Hematopoietic multipotent progenitor cell treated with erythropoietin and hydrocortisone succinate and interleukin-3 and kit ligand, for 15 days (in vitro differentiated cells): ENCODE results near the gene RGN.
"Not testable (repeated sequence)": the region's sequence is repeated elsewhere in the genome, so short reads cannot be mapped to it uniquely, and the experiment has no call there.

Experiments used
- DNase-seq: peaks from one replicate; pipeline ENCODE4 v3.0.0-alpha.2; 2015; ENCODE audit warnings: low spot score

The RGN gene

DNA sequence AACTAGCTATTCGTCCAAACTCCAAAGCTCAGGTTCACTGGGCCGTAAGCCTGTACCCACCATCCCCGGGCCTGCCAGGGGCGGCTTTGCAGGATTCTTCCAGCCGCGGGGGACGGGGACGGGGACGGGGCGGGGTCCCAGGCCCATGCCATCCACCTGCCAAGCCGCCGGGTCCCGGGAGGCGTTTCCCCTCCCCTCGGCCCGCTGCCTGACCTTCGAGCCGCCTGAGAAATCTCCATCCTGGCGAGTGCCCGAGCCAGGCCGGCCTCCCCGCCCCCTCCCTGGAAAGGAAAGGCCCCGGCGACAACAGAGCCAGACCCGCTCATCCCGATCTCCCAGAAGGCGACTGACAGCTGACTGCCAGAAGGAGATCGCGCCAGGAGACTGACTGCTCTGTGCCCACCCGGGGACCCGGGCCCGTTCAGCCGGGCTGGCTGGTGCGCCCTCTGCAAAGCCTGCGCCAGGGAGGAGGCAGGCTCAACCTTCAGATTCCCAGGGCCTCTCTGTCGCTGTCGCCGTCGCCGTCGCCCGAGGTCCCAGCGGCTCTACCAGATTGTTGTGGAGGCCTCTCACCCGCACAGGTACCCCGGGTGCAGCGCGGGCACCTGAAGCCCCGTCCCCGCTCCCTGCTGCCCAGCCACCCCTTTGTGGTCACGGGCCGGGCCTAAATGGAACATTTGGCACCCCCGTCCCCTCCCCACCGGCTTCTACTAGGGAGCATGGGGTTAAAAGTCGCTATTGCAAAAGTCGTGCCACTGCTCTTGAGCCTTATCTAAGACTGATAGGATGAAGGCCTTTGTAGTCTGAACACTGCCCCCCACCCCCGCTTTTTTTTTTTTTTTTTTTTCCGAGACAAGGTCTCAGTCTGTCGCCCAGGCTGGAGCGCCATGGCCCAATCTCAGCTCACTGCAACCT lies at the start of gene RGN:
RGN (plus strand) TSS at position 315 of the 915 bp plus-strand sequence. CDS start 2,702 bp downstream, outside the sequence.
- DNase-seq: no peak

- DNase-seq: peak; percentile 49
These were observed 47.9 kb upstream of the RGN start for GRCh38 chrX:47030339-47030738.

- no peak for DNase-seq
These were observed 30.3 kb upstream of the RGN start for GRCh38 chrX:47047989-47048388.

DNA sequence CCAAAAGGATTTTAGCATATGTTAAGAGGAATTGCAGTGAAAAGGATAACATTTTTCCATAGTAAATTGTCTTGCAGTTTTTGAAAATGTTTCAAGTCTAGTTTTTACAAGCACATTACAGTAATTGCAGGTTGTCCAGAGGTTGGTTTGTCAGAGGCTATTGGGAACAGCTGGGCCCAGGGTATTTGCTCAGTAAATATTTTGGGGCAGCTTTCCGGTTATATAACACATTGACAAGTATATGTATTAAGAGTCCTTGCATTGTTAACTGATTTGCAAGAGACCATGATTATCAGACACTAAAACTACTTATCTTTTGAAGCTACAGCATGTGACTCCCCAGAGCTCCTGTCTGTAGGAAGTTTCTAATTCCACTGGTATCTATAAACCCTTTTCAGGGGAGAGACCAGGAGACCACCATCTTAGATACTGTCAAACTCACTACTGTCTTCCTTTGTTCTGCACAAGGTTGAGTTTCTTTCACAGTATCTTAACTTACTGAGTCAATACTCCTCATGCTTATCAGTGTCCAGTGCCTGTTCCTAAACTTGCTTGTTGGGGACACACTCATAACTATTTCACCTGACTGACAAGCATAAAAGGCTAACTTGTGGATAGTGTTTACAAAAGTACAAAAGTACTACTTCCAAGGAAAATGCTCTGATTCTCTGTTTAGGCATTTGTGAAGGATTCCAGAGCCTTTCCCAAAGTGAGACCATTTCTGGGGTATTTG lies 18.9 kb upstream of the RGN start:
- DNase-seq: no peak

GRCh38 chrX:47060708-47061107 lies 17.5 kb upstream of the RGN start:
- DNase-seq: no peak

- DNase-seq: no peak
These were observed 16.9 kb upstream of the RGN start for GRCh38 chrX:47061238-47061919.

GRCh38 chrX:47063179-47063578 lies 15.1 kb upstream of the RGN start:
- DNase-seq: no peak

GRCh38 chrX:47068214-47068613 lies 10.0 kb upstream of the RGN start:
- no peak for DNase-seq

GRCh38 chrX:47068720-47069119 lies 9.5 kb upstream of the RGN start:
- DNase-seq: no peak

GRCh38 chrX:47080215-47080914 lies 2.1 kb downstream of the RGN start:
- no peak for DNase-seq

DNA sequence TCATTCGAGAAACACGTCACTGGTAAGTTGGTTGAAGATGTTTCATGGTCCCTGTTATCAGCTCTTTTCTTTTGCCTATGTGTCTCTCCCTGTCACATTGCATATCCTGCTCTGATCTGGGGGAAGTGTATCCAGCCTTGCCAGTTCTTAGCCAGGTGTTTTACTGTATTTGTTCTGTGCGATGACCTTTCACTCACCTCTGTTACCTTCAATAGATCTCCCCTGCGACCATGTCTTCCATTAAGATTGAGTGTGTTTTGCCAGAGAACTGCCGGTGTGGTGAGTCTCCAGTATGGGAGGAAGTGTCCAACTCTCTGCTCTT lies 2.6 kb downstream of the RGN start:
- DNase-seq: no peak

DNA sequence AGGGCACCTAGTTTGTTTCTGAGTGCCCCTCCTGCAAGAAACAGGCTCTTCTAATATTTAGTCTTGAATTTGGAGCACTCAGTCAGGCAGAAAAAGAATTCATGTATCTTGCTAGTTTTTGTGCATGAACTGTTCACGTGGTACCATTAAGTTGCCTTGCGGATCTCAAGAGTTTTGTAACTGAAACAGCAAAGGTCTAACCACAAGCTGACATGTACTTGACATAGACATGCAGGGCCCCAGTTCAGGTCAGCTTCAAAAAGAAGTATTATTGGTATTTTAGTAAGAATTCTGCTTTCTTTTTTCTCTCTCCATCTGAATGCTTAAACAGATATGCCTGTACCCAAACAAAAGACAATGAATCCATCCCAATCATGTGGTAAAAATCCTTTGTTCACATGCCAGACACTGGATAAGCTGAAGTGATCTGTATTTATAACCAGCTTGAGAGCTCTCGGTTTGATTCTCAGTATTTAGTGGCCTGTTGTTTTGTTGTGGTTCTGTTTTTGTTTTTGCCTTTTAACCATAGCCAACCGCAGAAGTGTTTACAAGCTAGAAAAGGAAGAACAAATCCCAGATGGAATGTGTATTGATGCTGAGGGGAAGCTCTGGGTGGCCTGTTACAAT lies 13.0 kb downstream of the RGN start:
- no peak for DNase-seq

DNA sequence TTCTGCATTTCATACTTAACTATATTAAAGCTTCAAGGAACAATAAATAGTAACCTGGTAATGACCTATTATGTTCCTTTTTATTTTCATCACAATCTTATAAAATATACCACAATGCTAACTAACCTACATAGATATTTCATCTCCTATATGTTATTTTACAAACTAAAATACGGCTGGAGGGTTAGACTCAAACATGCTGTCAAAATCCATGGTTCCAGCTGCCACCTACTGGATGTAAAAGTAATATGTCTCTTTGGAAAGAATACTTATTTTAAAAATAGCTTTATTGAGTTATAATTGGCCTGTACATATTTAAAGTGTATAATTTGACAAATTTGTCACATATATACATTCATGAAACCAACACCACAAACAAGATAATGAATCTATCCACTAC lies 15.0 kb downstream of the RGN start:
- peak; percentile 3 for DNase-seq

- DNase-seq: no peak
These were observed 15.6 kb downstream of the RGN start for GRCh38 chrX:47093860-47094259.

DNA sequence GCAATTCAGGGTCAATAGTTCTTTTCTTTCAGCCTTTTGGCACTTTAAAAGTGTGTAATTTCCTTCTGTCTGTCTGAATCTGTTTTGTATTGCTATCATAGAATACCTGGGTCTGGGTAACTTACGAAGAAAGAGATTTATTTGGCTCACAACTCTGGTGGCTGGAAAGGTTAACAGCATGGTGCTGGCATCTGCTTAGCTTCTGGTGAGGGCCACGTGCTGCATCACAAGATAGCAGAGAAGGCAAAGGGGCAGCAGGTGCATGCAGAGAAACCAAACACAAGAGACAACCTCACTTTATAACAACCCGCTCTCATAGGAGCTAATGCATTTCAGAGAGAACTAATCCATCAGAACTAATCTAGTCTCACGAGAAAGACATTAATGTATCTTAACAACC lies 18.8 kb downstream of the RGN start:
- DNase-seq: no peak

DNA sequence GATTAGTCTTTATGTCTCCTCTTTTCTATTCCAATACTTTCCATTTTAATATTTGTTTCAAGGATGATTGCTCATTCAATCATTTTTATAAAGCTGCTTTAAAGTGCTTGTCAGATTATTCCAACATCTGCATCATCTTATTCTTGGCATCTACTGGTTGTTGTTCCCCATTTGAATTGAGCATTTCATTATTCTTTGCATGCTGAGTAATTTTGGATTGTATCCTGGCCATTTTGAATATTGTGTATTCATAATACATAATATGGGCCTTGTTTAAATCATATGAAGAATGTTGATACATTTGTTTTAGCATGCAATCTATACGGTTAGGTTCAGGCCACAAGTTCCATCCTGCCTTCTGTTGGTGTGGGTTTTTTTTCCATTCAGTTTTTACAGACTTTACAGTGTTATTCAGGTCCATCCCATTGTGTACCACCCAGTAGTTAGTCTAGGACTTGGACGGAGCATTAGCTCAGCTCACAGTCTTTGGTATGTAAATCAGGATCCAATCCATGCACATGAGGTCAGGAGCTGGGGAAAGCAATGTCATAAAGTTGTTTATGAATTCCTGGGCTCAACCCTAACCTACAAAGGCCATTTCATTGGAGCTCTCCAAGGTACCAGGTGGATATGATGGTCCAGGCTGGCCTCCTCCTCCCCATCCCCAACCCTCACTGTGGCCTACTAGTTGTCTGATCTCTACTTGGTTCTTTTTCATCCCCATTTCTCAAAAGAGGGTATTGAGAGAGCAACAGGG lies 20.3 kb downstream of the RGN start:
- no peak for DNase-seq

DNA sequence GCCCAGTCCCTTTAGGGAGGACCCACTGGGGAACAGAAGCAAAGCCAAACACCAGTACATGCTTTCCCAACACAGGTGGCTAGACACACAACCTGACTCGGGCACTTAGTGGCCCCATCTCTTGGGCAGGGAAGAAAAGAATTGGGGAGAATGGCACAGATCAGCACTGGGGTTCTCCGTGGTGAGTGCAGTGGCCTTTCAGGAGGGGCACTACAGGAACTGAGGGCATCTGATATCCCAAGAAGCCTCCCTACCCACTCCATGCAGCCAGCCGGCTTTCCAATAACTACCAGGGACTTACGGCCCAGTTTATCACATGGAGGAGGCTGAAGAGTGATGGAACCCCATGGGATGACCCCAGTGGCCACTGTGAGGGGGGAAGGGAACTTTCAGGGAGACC lies 23.0 kb downstream of the RGN start:
- DNase-seq: no peak

GRCh38 chrX:47110936-47111615 lies 32.8 kb downstream of the RGN start:
- not testable (repeated sequence) for DNase-seq

- no peak for DNase-seq
These were observed 34.2 kb downstream of the RGN start for GRCh38 chrX:47112316-47112954.

DNA sequence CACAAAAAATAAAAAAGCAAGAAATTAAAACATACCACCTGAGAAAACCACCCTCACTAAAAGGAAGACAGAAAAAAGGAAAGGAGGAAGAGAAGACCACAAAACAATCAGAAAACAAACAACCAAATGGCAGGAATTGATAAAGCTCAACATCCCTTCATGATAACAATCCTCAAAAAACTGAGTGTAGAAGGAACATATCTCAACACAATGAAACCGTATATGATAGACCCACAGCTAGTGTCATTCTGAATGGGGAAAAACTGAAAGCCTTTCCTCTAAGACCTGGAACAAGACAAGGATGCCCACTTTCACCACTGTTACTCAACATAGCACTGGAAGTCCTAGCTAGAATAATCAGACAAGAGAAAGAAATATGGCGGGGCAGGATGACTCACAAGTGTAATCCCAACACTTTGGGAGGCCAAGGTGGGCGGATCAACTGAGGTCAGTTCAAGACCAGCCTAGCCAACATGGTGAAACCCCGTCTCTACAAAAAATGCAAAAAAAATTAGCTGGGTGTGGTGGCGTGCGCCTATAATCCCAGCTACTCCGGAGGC lies 38.4 kb downstream of the RGN start:
- not testable (repeated sequence) for DNase-seq
